Middle frontal gyrus (tissue), 1 donor: ENCODE measurements around the gene CEP164.
"Not testable (repeated sequence)": the region's sequence is repeated elsewhere in the genome, so short reads cannot be mapped to it uniquely, and the experiment has no call there.

ENCODE experiments used
- DNase-seq: peaks from one replicate; pipeline ENCODE4 v3.0.0-alpha.2; 2015; ENCODE audit warnings: low spot score; ENCODE audit errors: extremely low spot score

CEP164 gene

GRCh38 chr11:117438371-117439000 is 110.8 kb downstream of the CEP164 start:
- no peak for DNase-seq

- no peak for DNase-seq
These were observed 111.6 kb downstream of the CEP164 start for GRCh38 chr11:117439256-117439655.

- no peak for DNase-seq
These were observed 112.6 kb downstream of the CEP164 start for GRCh38 chr11:117440258-117440657.

- DNase-seq: no peak
These were observed 113.7 kb downstream of the CEP164 start for GRCh38 chr11:117441146-117441975.

GRCh38 chr11:117442049-117442868 is 114.6 kb downstream of the CEP164 start:
- DNase-seq: no peak

- no peak for DNase-seq
These were observed 115.2 kb downstream of the CEP164 start for GRCh38 chr11:117442869-117443239.

GRCh38 chr11:117443266-117444186 is 115.9 kb downstream of the CEP164 start:
- no peak for DNase-seq

- no peak for DNase-seq
These were observed 116.6 kb downstream of the CEP164 start for GRCh38 chr11:117444256-117444655.

GRCh38 chr11:117444711-117445658 is 117.3 kb downstream of the CEP164 start:
- DNase-seq: no peak

GRCh38 chr11:117449111-117449693 is 121.5 kb downstream of the CEP164 start:
- no peak for DNase-seq

- no peak for DNase-seq
These were observed 126.4 kb downstream of the CEP164 start for GRCh38 chr11:117453886-117454563.

- DNase-seq: no peak
These were observed 126.9 kb downstream of the CEP164 start for GRCh38 chr11:117454564-117454917.

GRCh38 chr11:117456027-117456720 is 128.5 kb downstream of the CEP164 start:
- DNase-seq: no peak

GRCh38 chr11:117456721-117457029 is 129.0 kb downstream of the CEP164 start:
- DNase-seq: not testable (repeated sequence)

- DNase-seq: no peak
These were observed 129.6 kb downstream of the CEP164 start for GRCh38 chr11:117457031-117457785.

- no peak for DNase-seq
These were observed 130.2 kb downstream of the CEP164 start for GRCh38 chr11:117457835-117458234.

- no peak for DNase-seq
These were observed 130.8 kb downstream of the CEP164 start for GRCh38 chr11:117458275-117459122.
